ENCODE measurements around the gene LIPI.
"Not testable (repeated sequence)": the region's sequence is repeated elsewhere in the genome, so short reads cannot be mapped to it uniquely, and the experiment has no call there.

Gene LIPI

GRCh38 chr21:14115646-14116045 is 95.1 kb downstream of the LIPI start:
- no peak for DNase-seq

GRCh38 chr21:14114251-14114650 is 96.5 kb downstream of the LIPI start:
- no peak for DNase-seq

- DNase-seq, result not testable (repeated sequence)
Measured at GRCh38 chr21:14104564-14104963, 106.2 kb downstream of the LIPI start.

GRCh38 chr21:14099570-14099969 is 111.2 kb downstream of the LIPI start:
- no peak for DNase-seq

- DNase-seq, result no peak
Measured at GRCh38 chr21:14097881-14098499, 112.8 kb downstream of the LIPI start.

- no peak for DNase-seq
Measured at GRCh38 chr21:14096577-14096976, 114.2 kb downstream of the LIPI start.

GRCh38 chr21:14096172-14096571 is 114.6 kb downstream of the LIPI start:
- DNase-seq, result no peak

- no peak for DNase-seq
Measured at GRCh38 chr21:14095056-14095455, 115.7 kb downstream of the LIPI start.

GRCh38 chr21:14092834-14093560 is 117.8 kb downstream of the LIPI start:
- no peak for DNase-seq

- not testable (repeated sequence) for DNase-seq
Measured at GRCh38 chr21:14090184-14090583, 120.6 kb downstream of the LIPI start.

- no peak for DNase-seq
Measured at GRCh38 chr21:14088391-14088790, 122.4 kb downstream of the LIPI start.

GRCh38 chr21:14086553-14086952 is 124.2 kb downstream of the LIPI start:
- no peak for DNase-seq

- no peak for DNase-seq
Measured at GRCh38 chr21:14084701-14085100, 126.1 kb downstream of the LIPI start.

GRCh38 chr21:14084068-14084501 is 126.7 kb downstream of the LIPI start:
- no peak for DNase-seq

GRCh38 chr21:14080764-14081096 is 130.0 kb downstream of the LIPI start:
- DNase-seq, result no peak

GRCh38 chr21:14080040-14080763 is 130.6 kb downstream of the LIPI start:
- no peak for DNase-seq

- no peak for DNase-seq
Measured at GRCh38 chr21:14078746-14079375, 131.9 kb downstream of the LIPI start.

GRCh38 chr21:14076143-14076806 is 134.5 kb downstream of the LIPI start:
- no peak for DNase-seq

- DNase-seq, result no peak
Measured at GRCh38 chr21:14075346-14076142, 135.2 kb downstream of the LIPI start.

GRCh38 chr21:14074177-14074576 is 136.6 kb downstream of the LIPI start:
- no peak for DNase-seq

- DNase-seq, result no peak
Measured at GRCh38 chr21:14073615-14074014, 137.1 kb downstream of the LIPI start.
